SIG-M5 treated with dmso at 0.1 percent for 504 hours (cell line): Measurements from ENCODE around the gene IFTAP.

Experiments
- DNase-seq: peaks from one replicate; lab custom pipeline; 2025; ENCODE audit not compliant: unreplicated experiment; lab: John Stamatoyannopoulos, UW

Gene IFTAP

GRCh38 chr11:36703055-36703404 lies 108.7 kb downstream of the IFTAP start:
- no peak for DNase-seq
